IMR-90 (cell line): ENCODE results near the gene CFAP61. TPM values are rescaled to one million over a fixed set of nuclear protein-coding genes. Genes with fewer than 3 reads are reported as not detected.

Experiments used
- ATAC-seq: fragments of 200-7000 bp; cut with Tn5 transposase; 2 replicates; pipeline ENCODE4 v1.9.1; 2020; ENCODE audit warnings: low read depth, mild to moderate bottlenecking, moderate library complexity
- BruUV-seq: library from RNA; stranded (reverse); fragments of 400-500 nt; replicated peaks from 2 replicates; lab custom pipeline; 2021; lab: Mats Ljungman, UMichigan
- CTCF ChIA-PET: fragments of 300-600 bp; formaldehyde crosslinking; extraction: SDS; loops from one replicate; lab custom pipeline; 2021; ENCODE audit warnings: antibody characterized with exemption; lab: Yijun Ruan, JAX
- POLR2A ChIA-PET: fragments of 300-600 bp; sonication (Branson Sonifier 250); formaldehyde crosslinking; loops from one replicate; lab custom pipeline; 2022; ENCODE audit warnings: antibody characterized with exemption; ENCODE audit not compliant: unreplicated experiment; lab: Charles Lee
- DNase-seq: peaks from one replicate; pipeline ENCODE4 v3.0.0; 2013
- H2AFZ ChIP-seq: replicated peaks from 2 replicates; pipeline ENCODE3; 2013; ENCODE audit warnings: low read length, mild to moderate bottlenecking; ENCODE audit not compliant: poor library complexity
- H2AK5ac ChIP-seq: 2 replicates; pipeline ENCODE4 v1.6.1; 2013; ENCODE audit warnings: low read depth, low read length, inconsistent platforms
- H2AK9ac ChIP-seq: replicated peaks from 2 replicates; pipeline ENCODE3; 2013; ENCODE audit warnings: mild to moderate bottlenecking, low read depth, low read length, moderate library complexity; ENCODE audit not compliant: poor library complexity
- H2BK120ac ChIP-seq: 2 replicates; pipeline ENCODE4 v1.6.1; 2013; ENCODE audit warnings: low read depth, low read length, inconsistent platforms
- H2BK15ac ChIP-seq: 3 replicates; pipeline ENCODE4 v1.6.1; 2013; ENCODE audit warnings: low read depth, low read length, inconsistent platforms
- H2BK20ac ChIP-seq: 2 replicates; pipeline ENCODE4 v1.6.1; 2013; ENCODE audit warnings: low read depth, mild to moderate bottlenecking, inconsistent platforms, low read length, moderate library complexity
- H2BK5ac ChIP-seq: 2 replicates; pipeline ENCODE4 v1.6.1; 2013; ENCODE audit warnings: mild to moderate bottlenecking, low read depth, low read length, inconsistent platforms; ENCODE audit not compliant: poor library complexity, severe bottlenecking
- H3K14ac ChIP-seq: replicated peaks from 2 replicates; pipeline ENCODE4 v1.6.1; 2013; ENCODE audit warnings: low read depth, low read length, inconsistent platforms
- H3K18ac ChIP-seq: 2 replicates; pipeline ENCODE4 v1.6.1; 2013; ENCODE audit warnings: low read depth, low read length, control low read depth
- H3K23ac ChIP-seq: 2 replicates; pipeline ENCODE4 v1.6.1; 2013; ENCODE audit warnings: low read depth, low read length, inconsistent platforms
- H3K27ac ChIP-seq: 2 replicates; pipeline ENCODE4 v1.5.1; 2013; ENCODE audit warnings: mild to moderate bottlenecking, control low read depth, low read length; ENCODE audit not compliant: insufficient read depth
- H3K27me3 ChIP-seq: 2 replicates; pipeline ENCODE4 v1.6.1; 2013; ENCODE audit warnings: low read length; ENCODE audit not compliant: control insufficient read depth, insufficient read depth
- H3K36me3 ChIP-seq: 2 replicates; pipeline ENCODE4 v1.6.1; 2013; ENCODE audit warnings: low read length, mixed read lengths; ENCODE audit not compliant: control insufficient read depth, insufficient read depth
- H3K4ac ChIP-seq: 2 replicates; pipeline ENCODE4 v1.6.1; 2013; ENCODE audit warnings: low read depth, low read length, inconsistent platforms
- H3K4me1 ChIP-seq: 2 replicates; pipeline ENCODE4 v1.6.1; 2013; ENCODE audit warnings: low read length, mixed read lengths; ENCODE audit not compliant: control insufficient read depth, insufficient read depth
- H3K4me2 ChIP-seq: 2 replicates; pipeline ENCODE4 v1.6.1; 2013; ENCODE audit warnings: low read depth, mild to moderate bottlenecking, control low read depth, low read length, moderate library complexity
- H3K4me3 ChIP-seq: 2 replicates; pipeline ENCODE4 v1.5.1; 2013; ENCODE audit warnings: low read depth, mild to moderate bottlenecking, control low read depth, low read length, moderate library complexity; ENCODE audit not compliant: insufficient read depth
- H3K56ac ChIP-seq: 2 replicates; pipeline ENCODE4 v1.6.1; 2013; ENCODE audit warnings: low read length, inconsistent platforms; ENCODE audit not compliant: insufficient read depth; ENCODE audit errors: extremely low read depth
- H3K79me1 ChIP-seq, 2 experiments: 2 replicates each; pipeline ENCODE4 v1.6.1; 2013; ENCODE audit warnings: low read length in 2 of 2, inconsistent platforms in 1 of 2, low read depth in 1 of 2
- H3K9ac ChIP-seq: 2 replicates; pipeline ENCODE4 v1.6.1; 2013; ENCODE audit warnings: low read depth, low read length, control low read depth
- H3K9me1 ChIP-seq: 2 replicates; pipeline ENCODE4 v1.6.1; 2013; ENCODE audit warnings: low read length, inconsistent platforms; ENCODE audit not compliant: insufficient read depth
- H3K9me3 ChIP-seq: 2 replicates; pipeline ENCODE4 v1.6.1; 2013; ENCODE audit warnings: low read length; ENCODE audit not compliant: control insufficient read depth, insufficient read depth
- H4K20me1 ChIP-seq: 2 replicates; pipeline ENCODE4 v1.6.1; 2013; ENCODE audit warnings: low read length, inconsistent platforms; ENCODE audit not compliant: insufficient read depth
- H4K5ac ChIP-seq: 2 replicates; pipeline ENCODE4 v1.6.1; 2013; ENCODE audit warnings: mild to moderate bottlenecking, low read depth, low read length, control low read depth
- H4K8ac ChIP-seq, 2 experiments: 2 replicates each; pipeline ENCODE4 v1.6.1; 2013; ENCODE audit warnings: low read depth in 2 of 2, low read length in 2 of 2, control low read depth in 1 of 2, inconsistent platforms in 1 of 2
- H4K91ac ChIP-seq: 2 replicates; pipeline ENCODE4 v1.6.1; 2013; ENCODE audit warnings: low read depth, low read length, inconsistent platforms; ENCODE audit not compliant: insufficient read depth
- BHLHE40 ChIP-seq: fragments of 150-350 bp; IDR thresholded peaks from 2 replicates; pipeline ENCODE4 v1.6.1; 2016; ENCODE audit warnings: mild to moderate bottlenecking, low read depth, low read length
- CEBPB ChIP-seq: IDR thresholded peaks from 2 replicates; pipeline ENCODE4 v1.6.1; 2012; ENCODE audit warnings: low read depth, low read length, improper control_type of control experiment
- CHD1 ChIP-seq: IDR thresholded peaks from 2 replicates; pipeline ENCODE4 v1.6.1; 2012; ENCODE audit warnings: low read depth, low read length, improper control_type of control experiment
- CTCF ChIP-seq: conservative IDR thresholded peaks from 2 replicates; pipeline ENCODE4 v1.5.1; 2012; ENCODE audit warnings: mild to moderate bottlenecking, low read depth, low read length, improper control_type of control experiment
- MAZ ChIP-seq: IDR thresholded peaks from 2 replicates; pipeline ENCODE4 v1.6.1; 2012; ENCODE audit warnings: low read depth, mild to moderate bottlenecking, low read length, improper control_type of control experiment, moderate library complexity, borderline replicate concordance
- POLR2A ChIP-seq: IDR thresholded peaks from 2 replicates; pipeline ENCODE4 v1.6.1; 2012; ENCODE audit warnings: mild to moderate bottlenecking, low read depth, low read length
- WGBS, 2 experiments: methylation state at CpG; one replicate each; pipeline versions ENCODE4 v1.1.5 to v1.1.7; 2013; ENCODE audit warnings: missing lambda C conversion rate in 2 of 2; ENCODE audit not compliant: insufficient read length in 1 of 2; ENCODE audit errors: extremely low coverage in 2 of 2; 5-methylcytosine and 5-hydroxymethylcytosine counted together
- dilution Hi-C: fragments of 300-500 bp; cut with HindIII; formaldehyde crosslinking; loops from one replicate; pipeline ENCODE4 v1.14.3; 2018; ENCODE audit warnings: low sequenced_read_pairs; ENCODE audit not compliant: unreplicated experiment
- in situ Hi-C: fragments of 300-500 bp; cut with MboI; formaldehyde crosslinking; loops from 3 replicates; pipeline ENCODE4 v1.14.3; 2019; ENCODE audit warnings: low sequenced_read_pairs, inconsistent platforms, mixed read lengths
- intact Hi-C: fragments of 100-400 bp; cut with micrococcal nuclease; formaldehyde crosslinking; loops from 2 replicates; pipeline ENCODE4 v1.10.0; 2022
- polyA plus RNA-seq, 3 experiments: library from polyadenylated mRNA; depleted of rRNA; stranded (reverse); fragments of >200 nt; gene quantifications; 2 replicates each; pipeline ENCODE4 v1.2.3, GENCODE V29; 2012; ENCODE audit warnings: low replicate concordance in 1 of 3
- total RNA-seq: library from RNA; depleted of rRNA; stranded (reverse); fragments of >200 nt; gene quantifications from 2 replicates; pipeline ENCODE4 v1.2.3, GENCODE V29; 2012

CFAP61 gene
- total and polyA plus RNA-seq, 2 of the 4 experiments (the other 2 are of a cell fraction) = 0.07 TPM; not detected in 1

- no peak overlapping the region for H2BK5ac ChIP-seq
- H3K4ac ChIP-seq = no peak overlapping the region
- ChIA-PET POLR2A (no interaction called here), CTCF (no interaction called here)
- no peaks in the 10 kb centered on the region for H3K9me3 ChIP-seq
- no peak overlapping the region for H2AK9ac ChIP-seq
- peaks cover 6% of the 10 kb centered on the region for H3K27me3 ChIP-seq
- no peak overlapping the region for H4K8ac ChIP-seq
- DNase-seq (no peak), ATAC-seq (no peak)
- WGBS, 2 experiments = no CpG with 5 or more reads among the region's 1 CpG
- no peak overlapping the region for H3K56ac ChIP-seq
- H2BK20ac ChIP-seq = no peak overlapping the region
- H2AK5ac ChIP-seq = no peak overlapping the region
- no peaks in the 10 kb centered on the region for H3K79me1 ChIP-seq
- H3K23ac ChIP-seq = no peak overlapping the region
- no peak overlapping the region for H3K4me3 ChIP-seq
- no peak overlapping the region for H3K4me2 ChIP-seq
- H4K5ac ChIP-seq = no peak overlapping the region
- no peak overlapping the region for H3K9ac ChIP-seq
- H3K14ac ChIP-seq = no peak overlapping the region
- no peaks in the 10 kb centered on the region for H3K36me3 ChIP-seq
- H2AFZ ChIP-seq = no peak overlapping the region
- no peak overlapping the region for H3K27ac ChIP-seq
- no peak overlapping the region for H3K18ac ChIP-seq
- in situ Hi-C loops = no loop called here
- TF ChIP-seq BHLHE40 = no peak
- TF ChIP-seq CTCF = no peak
- no peak for TF ChIP-seq CHD1
- TF ChIP-seq POLR2A = no peak
- TF ChIP-seq CEBPB = no peak
- TF ChIP-seq MAZ = no peak
- H2BK15ac ChIP-seq = no peak overlapping the region
- H2BK120ac ChIP-seq = no peak overlapping the region
- H3K4me1 ChIP-seq = no peaks in the 10 kb centered on the region
- no peaks in the 10 kb centered on the region for H4K20me1 ChIP-seq
- BruUV-seq = no TSS peak
- dilution Hi-C loops = no loop called here
- no peaks in the 10 kb centered on the region for H3K9me1 ChIP-seq
- H4K91ac ChIP-seq = no peak overlapping the region
- intact Hi-C loops = no loop called here
These were observed 145.7 kb downstream of the CFAP61 start for GRCh38 chr20:20198011-20198410.
